B cell (primary cell): ENCODE results near the gene RPL39. TPM values are rescaled to one million over a fixed set of nuclear protein-coding genes. Genes with fewer than 3 reads are reported as not detected.

ENCODE experiments used
- ATAC-seq: fragments of 200-7000 bp; cut with Tn5 transposase; one replicate; pipeline ENCODE4 v1.10.0; 2021; ENCODE audit warnings: low read depth, mild to moderate bottlenecking, moderate number of reproducible peaks, moderate library complexity
- CTCF ChIA-PET: fragments of 350-600 bp; sonication (Branson Sonifier 250); formaldehyde crosslinking; loops from one replicate; lab custom pipeline; 2021; ENCODE audit warnings: antibody characterized with exemption, inconsistent platforms; lab: Charles Lee
- POLR2A ChIA-PET: fragments of 350-600 bp; sonication (Branson Sonifier 250); formaldehyde crosslinking; loops from one replicate; lab custom pipeline; 2021; ENCODE audit warnings: antibody characterized with exemption; lab: Charles Lee
- DNase-seq: peaks from one replicate; pipeline ENCODE4 v3.0.0; 2013
- H2AFZ ChIP-seq: 2 replicates; pipeline ENCODE4 v1.6.1; 2012; ENCODE audit warnings: mild to moderate bottlenecking, low read depth, low read length; ENCODE audit not compliant: insufficient read depth, poor library complexity, severe bottlenecking
- H3K27ac ChIP-seq, 2 donors: 1 replicate in 1 of 2; 2 replicates in 1 of 2; pipeline ENCODE4 v1.5.1; 2012 to 2013; ENCODE audit warnings: low read length in 2 of 2, mild to moderate bottlenecking in 2 of 2, moderate library complexity in 1 of 2
- H3K27me3 ChIP-seq, 4 experiments: fragments of 200-600 bp in 1 of 4; sonication (generic) in 1 of 4; replicated peaks in 1 of 4; 1 replicate in 2 of 4; 2 replicates in 2 of 4; pipeline versions ENCODE4 v1.6.1 to v1.7.0; 2013 to 2016; ENCODE audit warnings: low read length in 3 of 4, mild to moderate bottlenecking in 2 of 4, mixed read lengths in 1 of 4, moderate library complexity in 1 of 4; ENCODE audit not compliant: insufficient read depth in 4 of 4, control insufficient read depth in 3 of 4; ENCODE audit errors: control extremely low read depth in 1 of 4
- H3K36me3 ChIP-seq, 2 experiments: replicated peaks in 1 of 2; 1 replicate in 1 of 2; 2 replicates in 1 of 2; pipeline versions ENCODE4 v1.6.1 to v1.7.1; 2013; ENCODE audit warnings: low read length in 1 of 2; ENCODE audit not compliant: insufficient read depth in 2 of 2, control insufficient read depth in 1 of 2; ENCODE audit errors: control extremely low read depth in 1 of 2, extremely low read depth in 1 of 2
- H3K4me1 ChIP-seq, 2 donors: fragments of 200-600 bp in 1 of 2; sonication (generic) in 1 of 2; 1 replicate in 1 of 2; 2 replicates in 1 of 2; pipeline versions ENCODE4 v1.5.1 to v1.6.1; 2013 to 2017; ENCODE audit warnings: low read length in 2 of 2; ENCODE audit not compliant: control insufficient read depth in 2 of 2, insufficient read depth in 2 of 2
- H3K4me2 ChIP-seq: replicated peaks from 2 replicates; pipeline ENCODE3; 2012; ENCODE audit warnings: mild to moderate bottlenecking, low read depth, low read length; ENCODE audit not compliant: poor library complexity, severe bottlenecking
- H3K4me3 ChIP-seq, 5 experiments: fragments of 200-600 bp in 1 of 5; sonication (generic) in 1 of 5; 1 replicate in 3 of 5; 2 replicates in 2 of 5; pipeline versions ENCODE4 v1.5.1 to v1.7.0; 2011 to 2016; ENCODE audit warnings: low read length in 4 of 5, mild to moderate bottlenecking in 4 of 5, low read depth in 2 of 5, control low read depth in 1 of 5, moderate library complexity in 1 of 5; ENCODE audit not compliant: insufficient read depth in 1 of 5; ENCODE audit errors: control extremely low read depth in 1 of 5, extremely low read depth in 1 of 5
- H3K79me2 ChIP-seq: fragments of 200-600 bp; sonication (generic); one replicate; pipeline ENCODE4 v1.6.0; 2016; ENCODE audit warnings: low read length; ENCODE audit not compliant: control insufficient read depth, insufficient read depth
- H3K9ac ChIP-seq: fragments of 200-600 bp; sonication (generic); 2 replicates; pipeline ENCODE4 v1.6.1; 2017; ENCODE audit warnings: mild to moderate bottlenecking, low read length, moderate library complexity
- H3K9me3 ChIP-seq, 3 donors: one replicate each; pipeline versions ENCODE4 v1.6.1 to v1.7.1; 2013; ENCODE audit warnings: low read length in 2 of 3; ENCODE audit not compliant: control insufficient read depth in 2 of 3, insufficient read depth in 1 of 3; ENCODE audit errors: control extremely low read depth in 1 of 3
- H4K20me1 ChIP-seq: 2 replicates; pipeline ENCODE4 v1.6.0; 2012; ENCODE audit warnings: mild to moderate bottlenecking, low read length; ENCODE audit not compliant: insufficient read depth, control insufficient read depth, poor library complexity, severe bottlenecking
- H3K27ac Mint-ChIP-seq: one replicate; pipeline ENCODE4 v1.8.0; 2021; ENCODE audit warnings: mixed read lengths
- H3K27me3 Mint-ChIP-seq: one replicate; pipeline ENCODE4 v1.8.0; 2021; ENCODE audit warnings: mixed read lengths
- H3K4me1 Mint-ChIP-seq: one replicate; pipeline ENCODE4 v1.8.0; 2021; ENCODE audit warnings: mixed read lengths
- H3K4me3 Mint-ChIP-seq: one replicate; pipeline ENCODE4 v1.8.0; 2021; ENCODE audit warnings: mixed read lengths
- H3K9me3 Mint-ChIP-seq: one replicate; pipeline ENCODE4 v1.8.0; 2022; ENCODE audit warnings: mixed read lengths; ENCODE audit not compliant: insufficient read depth
- CTCF ChIP-seq: fragments of 200-600 bp; IDR thresholded peaks from one replicate; pipeline ENCODE4 v1.8.0; 2022; ENCODE audit warnings: antibody characterized with exemption, mild to moderate bottlenecking
- EZH2 ChIP-seq: IDR thresholded peaks from 2 replicates; pipeline ENCODE4 v1.6.1; 2012; ENCODE audit warnings: borderline replicate concordance, low read depth, mild to moderate bottlenecking, moderate library complexity, low read length; ENCODE audit not compliant: insufficient read depth, poor library complexity, severe bottlenecking
- WGBS: methylation state at CpG from one replicate; pipeline ENCODE4 v1.1.5; 2013; ENCODE audit warnings: missing lambda C conversion rate; ENCODE audit not compliant: insufficient coverage; 5-methylcytosine and 5-hydroxymethylcytosine counted together
- intact Hi-C: fragments of 100-400 bp; cut with micrococcal nuclease; formaldehyde crosslinking; loops from one replicate; pipeline ENCODE4 v1.10.0; 2022
- polyA minus RNA-seq: library from RNA; depleted of rRNA, polyadenylated mRNA; stranded (reverse); fragments of >200 nt; gene quantifications from 2 replicates; pipeline ENCODE4 v1.2.3, GENCODE V29; 2012
- polyA plus RNA-seq: library from polyadenylated mRNA; depleted of rRNA; stranded (reverse); fragments of >200 nt; gene quantifications from 2 replicates; pipeline ENCODE4 v1.2.3, GENCODE V29; 2012
- total RNA-seq, 2 donors: library from RNA; stranded (reverse); fragments of 120-200 nt in 1 of 2; gene quantifications; 1 replicate in 1 of 2; 2 replicates in 1 of 2; pipeline versions ENCODE4 v1.2.3 to v1.2.4, GENCODE V29; 2013 to 2022

RPL39 gene
- total RNA-seq (3,259 and 3,356 TPM in 2 replicates), polyA plus RNA-seq (2,029 and 3,572 TPM in 2 replicates), polyA minus RNA-seq (1,086 and 1,366 TPM in 2 replicates)
- 8,511 TPM for total RNA-seq (2013)

DNA sequence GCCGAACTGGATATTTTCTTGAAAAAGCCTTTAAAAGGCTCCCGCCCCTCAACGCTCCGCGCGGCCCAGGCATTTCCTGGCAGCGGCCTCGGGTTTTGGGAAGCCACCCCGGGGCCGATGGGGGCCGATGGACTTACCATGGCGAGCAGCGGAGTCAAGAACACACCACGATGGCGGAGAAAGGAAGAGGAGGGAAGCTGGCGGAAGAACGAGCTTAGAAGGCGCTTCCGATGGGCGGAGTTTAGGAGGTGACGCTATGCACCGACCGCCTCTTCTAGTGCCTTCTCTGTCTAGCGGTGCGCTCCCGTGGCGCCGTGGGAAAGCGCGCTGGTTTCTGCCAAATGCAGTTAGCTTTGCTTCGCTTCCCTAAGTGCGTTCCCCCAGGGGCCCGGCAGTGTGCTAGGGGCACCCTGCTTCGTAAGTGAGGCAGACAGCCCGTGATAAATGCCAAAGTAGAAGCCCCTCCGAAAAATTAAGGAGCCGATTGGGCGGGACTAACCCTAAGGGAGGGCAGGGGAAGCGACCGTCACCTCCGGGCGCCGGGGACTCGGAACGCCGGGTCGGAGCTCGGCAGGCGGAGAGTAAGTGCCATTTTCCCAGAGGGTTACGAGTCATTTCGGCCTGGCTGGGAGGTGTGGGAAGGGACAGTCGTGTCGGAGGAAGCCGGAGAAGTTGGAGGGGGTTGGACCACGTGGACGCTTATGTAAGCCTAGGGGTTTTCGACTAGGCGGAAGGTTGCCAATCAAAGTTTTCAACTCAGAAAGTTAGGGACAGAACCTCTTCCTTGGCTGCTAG, at the start of gene RPL39:
TSS of gene RPL39 (minus strand) at position 194 of the 795 bp plus-strand sequence. CDS start at position 140, 54 bp downstream.
- POLR2A ChIA-PET, result interaction anchor here (0.5 to 2.4 kb wide), 15 partner anchors 12 to 969 kb away, joined by 3 to 12 read pairs (median 5); partner anchors contain the start of genes NDUFA1, NKRF, RNF113A and SEPTIN6
- Mint-ChIP-seq H3K27me3 (no peaks in the 10 kb centered on the region), H3K4me3 (peak within 1 kb of the TSS; percentile 96), H3K9me3 (no peaks in the 10 kb centered on the region), H3K4me1 (peaks cover 34% of the 10 kb centered on the region), H3K27ac (peak within 1 kb of the TSS; percentile 96)
- Histone ChIP-seq H4K20me1 (peaks cover 24% of the 10 kb centered on the region), H3K27me3 (no peaks in the 10 kb centered on the region), H3K27ac (peak within 1 kb of the TSS; percentile 96), H3K36me3 (peaks cover 0 to 23% of the 10 kb centered on the region in 2 experiments), H3K9ac (peak within 1 kb of the TSS; percentile 88), H3K9me3 (no peaks in the 10 kb centered on the region), H2AFZ (peak within 1 kb of the TSS; percentile 79), H3K4me2 (peak within 1 kb of the TSS; percentile 75), H3K79me2 (peaks cover 36% of the 10 kb centered on the region), H3K4me3 (peak within 1 kb of the TSS; percentile 72 to 95 (median 75)), H3K4me1 (peaks cover 16 to 35% of the 10 kb centered on the region in 2 donors)
- CTCF ChIA-PET, result interaction anchor here (0.8 to 1.8 kb wide), 8 partner anchors 18 to 309 kb away, joined by 3 to 6 read pairs (median 3); partner anchors contain the start of genes SEPTIN6, SOWAHD and UPF3B
- intact Hi-C loops, result loop anchor here (1.0 to 5.0 kb wide), 7 partner anchors 30 to 323 kb away; partner anchors contain the start of genes NDUFA1, NKAP, NKRF and RNF113A
- ATAC-seq, result peak; percentile 93
- TF ChIP-seq CTCF (no peak), EZH2 (no peak)
- peak; percentile 90 for DNase-seq
- 0% methylated on average over 47 of the region's 58 CpGs for WGBS

DNA sequence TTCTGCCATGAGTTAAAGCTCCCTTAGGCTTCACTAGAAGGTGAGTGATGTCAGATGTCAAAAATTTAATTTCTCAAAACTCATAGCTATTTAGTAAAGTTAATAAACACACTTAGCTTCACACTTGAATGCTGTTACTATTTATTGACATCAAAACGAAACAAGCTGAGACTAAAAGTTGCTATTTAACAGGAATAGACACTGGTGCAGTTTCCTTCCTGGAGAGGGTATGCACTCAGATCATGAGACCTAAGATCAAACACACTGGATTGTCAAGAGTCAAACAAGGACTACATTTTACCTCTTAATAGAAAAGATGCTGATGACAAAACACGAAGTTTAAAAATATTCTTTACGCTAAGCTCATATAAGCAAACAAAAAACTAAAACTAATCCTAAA, 42.5 kb upstream of the RPL39 start:
- no peaks in the 10 kb centered on the region for H4K20me1 ChIP-seq
- H3K4me3 ChIP-seq, result no peak overlapping the region
- Mint-ChIP-seq H3K27me3 (no peaks in the 10 kb centered on the region), H3K4me1 (no peaks in the 10 kb centered on the region), H3K27ac (no peak overlapping the region), H3K9me3 (no peaks in the 10 kb centered on the region), H3K4me3 (no peak overlapping the region)
- no peak for ATAC-seq
- intact Hi-C loops, result no loop called here
- POLR2A ChIA-PET, result no interaction called here
- H3K27ac ChIP-seq, result no peak overlapping the region
- DNase-seq, result no peak
- no peak overlapping the region for H2AFZ ChIP-seq
- H3K4me2 ChIP-seq, result no peak overlapping the region
- H3K79me2 ChIP-seq, result no peaks in the 10 kb centered on the region
- H3K9me3 ChIP-seq, result no peaks in the 10 kb centered on the region
- CTCF ChIA-PET, result no interaction called here
- TF ChIP-seq EZH2 (no peak), CTCF (no peak)
- H3K27me3 ChIP-seq, result no peaks in the 10 kb centered on the region
- H3K36me3 ChIP-seq, result peaks cover 0 to 26% of the 10 kb centered on the region in 2 experiments
- no peaks in the 10 kb centered on the region for H3K4me1 ChIP-seq
- no peak overlapping the region for H3K9ac ChIP-seq
- no CpG with 5 or more reads among the region's 3 CpGs for WGBS
